Tibial nerve (tissue), 4 donors: ENCODE measurements around the gene ADGRB3. TPM values are rescaled to one million over a fixed set of nuclear protein-coding genes. Genes with fewer than 3 reads are reported as not detected.

Experiments
- DNase-seq, 2 donors: peaks; one replicate each; pipeline ENCODE4 v3.0.0-alpha.2; 2019; ENCODE audit warnings: low spot score in 2 of 2
- H3K27ac ChIP-seq, 4 donors: fragments of 200-600 bp; sonication (generic) in 3 of 4; one replicate each; pipeline ENCODE4 v1.5.1; 2017 to 2019; ENCODE audit warnings: mild to moderate bottlenecking in 1 of 4
- H3K27me3 ChIP-seq, 2 donors: fragments of 200-600 bp; sonication (generic) in 1 of 2; one replicate each; pipeline versions ENCODE4 v1.5.1 to v1.6.0; 2017 to 2019
- H3K36me3 ChIP-seq, 3 donors: fragments of 200-600 bp; sonication (generic); one replicate each; pipeline ENCODE4 v1.5.1; 2018 to 2019
- H3K4me1 ChIP-seq, 4 donors: fragments of 200-600 bp; sonication (generic) in 3 of 4; one replicate each; pipeline ENCODE4 v1.5.1; 2017 to 2019
- H3K4me3 ChIP-seq, 4 donors: fragments of 200-600 bp; sonication (generic) in 3 of 4; one replicate each; pipeline ENCODE4 v1.5.1; 2017 to 2019; ENCODE audit warnings: mild to moderate bottlenecking in 1 of 4, moderate library complexity in 1 of 4
- H3K9me3 ChIP-seq, 4 donors: fragments of 200-600 bp; sonication (generic) in 3 of 4; one replicate each; pipeline ENCODE4 v1.5.1; 2017 to 2019
- EP300 ChIP-seq, 2 donors: sonication (generic); formaldehyde crosslinking; IDR thresholded peaks; one replicate each; pipeline ENCODE4 v1.6.1; 2017; ENCODE audit warnings: antibody characterized with exemption in 2 of 2, mild to moderate bottlenecking in 1 of 2
- POLR2A ChIP-seq, 2 donors: fragments of 450-650 bp; IDR thresholded peaks; one replicate each; pipeline ENCODE4 v1.6.1; 2017; ENCODE audit warnings: antibody characterized with exemption in 2 of 2, mild to moderate bottlenecking in 2 of 2, moderate library complexity in 2 of 2
- WGBS, 2 donors: methylation state at CpG; one replicate each; pipeline ENCODE4 v1.1.5; 2018; 5-methylcytosine and 5-hydroxymethylcytosine counted together
- total RNA-seq, 4 donors: library from RNA; depleted of rRNA; stranded (reverse); fragments of >200 nt; gene quantifications; one replicate each; pipeline ENCODE4 v1.1.0, GENCODE V29; 2016
- TF ChIP-seq, protein P1 (sequence below), 5 experiments: fragments of 200-600 bp in 3 of 5; fragments of 450-650 bp in 2 of 5; sonication (generic) in 3 of 5; IDR thresholded peaks; one replicate each; pipeline ENCODE4 v1.5.1; 2016 to 2019; ENCODE audit warnings: antibody characterized with exemption in 5 of 5, mild to moderate bottlenecking in 3 of 5, moderate library complexity in 2 of 5

ADGRB3 gene
- total RNA-seq, 4 donors from 2014 or later, result 9.0 to 17.9 (median 11.4) TPM

GRCh38 chr6:68635706-68636513 is 828 bp downstream of the ADGRB3 start:
- no peaks in the 10 kb centered on the region for H3K27me3 ChIP-seq
- TF ChIP-seq, protein P1, sequence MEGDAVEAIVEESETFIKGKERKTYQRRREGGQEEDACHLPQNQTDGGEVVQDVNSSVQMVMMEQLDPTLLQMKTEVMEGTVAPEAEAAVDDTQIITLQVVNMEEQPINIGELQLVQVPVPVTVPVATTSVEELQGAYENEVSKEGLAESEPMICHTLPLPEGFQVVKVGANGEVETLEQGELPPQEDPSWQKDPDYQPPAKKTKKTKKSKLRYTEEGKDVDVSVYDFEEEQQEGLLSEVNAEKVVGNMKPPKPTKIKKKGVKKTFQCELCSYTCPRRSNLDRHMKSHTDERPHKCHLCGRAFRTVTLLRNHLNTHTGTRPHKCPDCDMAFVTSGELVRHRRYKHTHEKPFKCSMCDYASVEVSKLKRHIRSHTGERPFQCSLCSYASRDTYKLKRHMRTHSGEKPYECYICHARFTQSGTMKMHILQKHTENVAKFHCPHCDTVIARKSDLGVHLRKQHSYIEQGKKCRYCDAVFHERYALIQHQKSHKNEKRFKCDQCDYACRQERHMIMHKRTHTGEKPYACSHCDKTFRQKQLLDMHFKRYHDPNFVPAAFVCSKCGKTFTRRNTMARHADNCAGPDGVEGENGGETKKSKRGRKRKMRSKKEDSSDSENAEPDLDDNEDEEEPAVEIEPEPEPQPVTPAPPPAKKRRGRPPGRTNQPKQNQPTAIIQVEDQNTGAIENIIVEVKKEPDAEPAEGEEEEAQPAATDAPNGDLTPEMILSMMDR (IDR thresholded peaks at IDR 0.05), result no peak
- no peak for TF ChIP-seq POLR2A (IDR thresholded peaks at IDR 0.05)
- no peak for TF ChIP-seq EP300 (IDR thresholded peaks at IDR 0.05)
- WGBS, 2 donors, result 1 to 2% methylated on average over 24 of the region's 24 CpGs
- H3K4me3 ChIP-seq, result peak overlapping the region; percentile 60 to 77 (median 75)
- H3K9me3 ChIP-seq, result no peaks in the 10 kb centered on the region
- H3K27ac ChIP-seq, result peak overlapping the region; percentile 72 to 92 (median 84)
- peaks cover 0 to 36% (median 0%) of the 10 kb centered on the region in 4 donors for H3K4me1 ChIP-seq
- no peak for DNase-seq
- H3K36me3 ChIP-seq, result no peaks in the 10 kb centered on the region

DNA sequence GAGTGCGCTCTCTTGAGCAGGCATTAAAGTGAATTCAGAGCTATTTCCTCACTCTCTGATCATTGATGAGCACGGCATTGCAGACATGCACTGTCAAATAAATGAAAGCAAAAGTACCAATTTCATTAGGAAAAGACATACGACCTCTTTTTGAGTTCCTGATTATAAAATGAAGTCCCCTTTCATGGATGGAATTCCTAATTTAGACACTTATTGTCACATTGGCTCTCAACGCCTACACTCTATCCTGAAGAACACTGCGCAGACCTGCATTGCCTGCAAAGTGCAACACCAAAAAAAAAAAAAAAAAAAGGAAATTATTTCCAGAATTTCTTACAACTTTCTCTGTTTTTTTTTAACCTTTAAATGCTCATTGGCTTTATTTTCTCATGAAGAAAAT is 1.6 kb downstream of the ADGRB3 start:
- H3K4me3 ChIP-seq, result peak overlapping the region; percentile 60 to 77 (median 75)
- TF ChIP-seq POLR2A (IDR thresholded peaks at IDR 0.05) (no peak), EP300 (IDR thresholded peaks at IDR 0.05) (no peak)
- TF ChIP-seq, protein P1 (IDR thresholded peaks at IDR 0.05), result no peak
- peaks cover 0 to 33% (median 0%) of the 10 kb centered on the region in 4 donors for H3K4me1 ChIP-seq
- DNase-seq, result no peak
- H3K27ac ChIP-seq, result peak overlapping the region in 3 of 4 donors; percentile 72 to 92 (median 91)
- no peaks in the 10 kb centered on the region for H3K9me3 ChIP-seq
- WGBS, 2 donors, result 32 to 35% methylated on average over 5 of the region's 5 CpGs
- no peaks in the 10 kb centered on the region for H3K27me3 ChIP-seq
- no peaks in the 10 kb centered on the region for H3K36me3 ChIP-seq

GRCh38 chr6:68637071-68637470 is 2.0 kb downstream of the ADGRB3 start:
- peak overlapping the region in 3 of 4 donors; percentile 60 to 77 (median 73) for H3K4me3 ChIP-seq
- DNase-seq, result no peak

GRCh38 chr6:68637782-68638181 is 2.7 kb downstream of the ADGRB3 start:
- H3K4me1 ChIP-seq, result peaks cover 0 to 24% (median 0%) of the 10 kb centered on the region in 4 donors
- DNase-seq, result no peak
- H3K9me3 ChIP-seq, result no peaks in the 10 kb centered on the region
- 0 to 2% methylated on average over 1 of the region's 1 CpG for WGBS, 2 donors
- H3K27me3 ChIP-seq, result no peaks in the 10 kb centered on the region
- H3K36me3 ChIP-seq, result no peaks in the 10 kb centered on the region
- peak overlapping the region in 1 of 4 donors; percentile 77 for H3K4me3 ChIP-seq
- TF ChIP-seq POLR2A (IDR thresholded peaks at IDR 0.05) (no peak), EP300 (IDR thresholded peaks at IDR 0.05) (no peak)
- TF ChIP-seq, protein P1 (IDR thresholded peaks at IDR 0.05), result no peak
- peak overlapping the region in 1 of 4 donors; percentile 92 for H3K27ac ChIP-seq

More at GRCh38 chr6:68637071-68637470, 2.0 kb downstream of the ADGRB3 start:
- TF ChIP-seq POLR2A (IDR thresholded peaks at IDR 0.05), result no peak
- no peaks in the 10 kb centered on the region for H3K9me3 ChIP-seq
- H3K36me3 ChIP-seq, result no peaks in the 10 kb centered on the region
- peak overlapping the region in 1 of 4 donors; percentile 92 for H3K27ac ChIP-seq
- H3K27me3 ChIP-seq, result no peaks in the 10 kb centered on the region
- WGBS, 2 donors, result 42 to 53% methylated on average over 2 of the region's 2 CpGs
- peaks cover 0 to 29% (median 0%) of the 10 kb centered on the region in 4 donors for H3K4me1 ChIP-seq

DNA sequence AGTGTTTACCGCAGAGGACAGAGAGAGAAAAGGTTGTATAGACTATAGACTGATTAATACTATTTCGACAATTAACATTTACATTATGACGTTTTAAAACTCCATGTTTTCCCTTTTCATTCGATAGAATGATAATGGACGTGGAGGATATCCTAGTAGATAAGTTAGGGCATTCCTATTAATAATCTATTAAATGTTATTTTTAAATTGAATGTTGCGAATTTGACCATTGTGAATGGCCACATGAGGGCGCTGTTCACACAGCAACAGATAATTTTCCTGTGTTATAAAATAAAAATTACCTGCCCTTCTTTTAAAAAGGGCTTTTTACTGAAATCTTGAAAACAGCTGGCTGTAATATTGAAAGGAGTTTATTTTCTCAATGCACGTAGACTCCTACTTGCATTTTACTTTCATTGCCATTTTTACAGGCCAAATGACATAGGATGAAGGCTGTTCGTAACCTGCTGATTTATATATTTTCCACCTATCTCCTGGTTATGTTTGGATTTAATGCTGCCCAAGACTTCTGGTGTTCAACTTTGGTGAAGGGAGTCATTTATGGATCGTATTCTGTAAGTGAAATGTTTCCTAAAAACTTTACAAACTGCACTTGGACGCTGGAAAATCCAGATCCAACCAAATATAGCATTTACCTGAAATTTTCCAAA is 3.3 kb downstream of the ADGRB3 start:
- peaks cover 0 to 18% (median 0%) of the 10 kb centered on the region in 4 donors for H3K4me1 ChIP-seq
- DNase-seq, result peak in 1 of 2 donors; percentile 50
- TF ChIP-seq EP300 (IDR thresholded peaks at IDR 0.05), result no peak
- TF ChIP-seq, protein P1 (IDR thresholded peaks at IDR 0.05), result peak; percentile 66 to 84 (median 74)
- peak overlapping the region in 2 of 4 donors; percentile 16 to 92 for H3K27ac ChIP-seq
- no peaks in the 10 kb centered on the region for H3K9me3 ChIP-seq
- WGBS, 2 donors, result 24% methylated on average over 11 of the region's 11 CpGs
- H3K36me3 ChIP-seq, result no peaks in the 10 kb centered on the region
- peak overlapping the region in 1 of 4 donors; percentile 77 for H3K4me3 ChIP-seq
- no peaks in the 10 kb centered on the region for H3K27me3 ChIP-seq
